GM18867 (cell line): ENCODE results near the gene VPS72.

Source experiments
- ATAC-seq: cut with Tn5 transposase; IDR thresholded peaks from one replicate; pipeline ENCODE4 v1.9.1; 2021; ENCODE audit warnings: mild to moderate bottlenecking, moderate library complexity; ENCODE audit not compliant: unreplicated experiment

VPS72 gene

GRCh38 chr1:151145304-151146071 is 44.5 kb downstream of the VPS72 start:
- no peak for ATAC-seq

- ATAC-seq = no peak
Observed at GRCh38 chr1:151144474-151145303, 45.3 kb downstream of the VPS72 start.

- ATAC-seq = no peak
Observed at GRCh38 chr1:151143986-151144385, 46.0 kb downstream of the VPS72 start.

- no peak for ATAC-seq
Observed at GRCh38 chr1:151143057-151143435, 47.0 kb downstream of the VPS72 start.

- ATAC-seq = no peak
Observed at GRCh38 chr1:151142411-151143056, 47.5 kb downstream of the VPS72 start.

- ATAC-seq = no peak
Observed at GRCh38 chr1:151137789-151138188, 52.2 kb downstream of the VPS72 start.

GRCh38 chr1:151135433-151136385 is 54.3 kb downstream of the VPS72 start:
- no peak for ATAC-seq

- no peak for ATAC-seq
Observed at GRCh38 chr1:151134991-151135390, 55.0 kb downstream of the VPS72 start.

- ATAC-seq = no peak
Observed at GRCh38 chr1:151134396-151134795, 55.6 kb downstream of the VPS72 start.

GRCh38 chr1:151133018-151133806 is 56.8 kb downstream of the VPS72 start:
- no peak for ATAC-seq

- no peak for ATAC-seq
Observed at GRCh38 chr1:151132335-151133017, 57.5 kb downstream of the VPS72 start.

GRCh38 chr1:151131701-151132334 is 58.2 kb downstream of the VPS72 start:
- no peak for ATAC-seq

GRCh38 chr1:151130987-151131586 is 58.9 kb downstream of the VPS72 start:
- ATAC-seq = no peak

- no peak for ATAC-seq
Observed at GRCh38 chr1:151128800-151129199, 61.2 kb downstream of the VPS72 start.
